IPS-20b (cell line): Measurements from ENCODE around the gene CAPN11.

Experiments used
- H3K27ac ChIP-seq: one replicate; pipeline ENCODE4 v1.5.1; 2013; ENCODE audit warnings: low read length
- H3K27me3 ChIP-seq: 2 replicates; pipeline ENCODE4 v1.6.1; 2013; ENCODE audit warnings: mild to moderate bottlenecking, low read length, inconsistent platforms; ENCODE audit not compliant: insufficient read depth
- H3K36me3 ChIP-seq: 2 replicates; pipeline ENCODE4 v1.6.1; 2013; ENCODE audit warnings: low read depth, mild to moderate bottlenecking, inconsistent platforms, low read length, moderate library complexity; ENCODE audit not compliant: insufficient read depth
- H3K4me1 ChIP-seq: 2 replicates; pipeline ENCODE4 v1.6.1; 2013; ENCODE audit warnings: mild to moderate bottlenecking, control low read depth, inconsistent platforms, low read length, moderate library complexity; ENCODE audit not compliant: insufficient read depth
- H3K4me3 ChIP-seq: 2 replicates; pipeline ENCODE4 v1.5.1; 2013; ENCODE audit warnings: mild to moderate bottlenecking, low read length, inconsistent platforms
- H3K9ac ChIP-seq: 2 replicates; pipeline ENCODE4 v1.6.1; 2013; ENCODE audit warnings: low read depth, mild to moderate bottlenecking, inconsistent platforms, low read length, moderate library complexity
- H3K9me3 ChIP-seq: 2 replicates; pipeline ENCODE4 v1.6.1; 2013; ENCODE audit warnings: mild to moderate bottlenecking, low read depth, low read length, inconsistent platforms; ENCODE audit not compliant: insufficient read depth

CAPN11 gene

DNA sequence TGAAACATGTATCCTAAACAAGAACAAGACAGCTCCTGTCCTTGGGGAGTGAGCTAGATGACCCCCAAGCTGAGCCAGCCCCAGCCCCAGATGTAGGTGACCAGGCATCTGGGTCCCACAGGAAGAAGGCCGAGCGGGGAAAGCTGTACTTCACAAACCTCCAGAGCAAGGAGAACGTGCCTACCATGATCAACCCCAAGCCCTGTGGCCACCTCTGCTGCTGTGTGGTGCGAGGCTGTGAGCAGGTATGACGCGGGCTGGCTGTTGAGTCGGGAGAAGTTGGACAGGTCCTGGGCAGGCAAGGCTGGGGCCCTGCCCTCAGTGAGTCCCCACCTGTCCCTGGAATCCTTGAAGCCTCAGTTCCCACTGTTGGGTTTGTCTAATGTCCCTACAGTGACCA is 11.4 kb upstream of the CAPN11 start:
- no peak overlapping the region for H3K27ac ChIP-seq
- peaks cover 60% of the 10 kb centered on the region for H3K36me3 ChIP-seq
- no peaks in the 10 kb centered on the region for H3K9me3 ChIP-seq
- H3K9ac ChIP-seq, result no peak overlapping the region
- H3K4me1 ChIP-seq, result no peaks in the 10 kb centered on the region
- H3K4me3 ChIP-seq, result no peak overlapping the region
- no peaks in the 10 kb centered on the region for H3K27me3 ChIP-seq

DNA sequence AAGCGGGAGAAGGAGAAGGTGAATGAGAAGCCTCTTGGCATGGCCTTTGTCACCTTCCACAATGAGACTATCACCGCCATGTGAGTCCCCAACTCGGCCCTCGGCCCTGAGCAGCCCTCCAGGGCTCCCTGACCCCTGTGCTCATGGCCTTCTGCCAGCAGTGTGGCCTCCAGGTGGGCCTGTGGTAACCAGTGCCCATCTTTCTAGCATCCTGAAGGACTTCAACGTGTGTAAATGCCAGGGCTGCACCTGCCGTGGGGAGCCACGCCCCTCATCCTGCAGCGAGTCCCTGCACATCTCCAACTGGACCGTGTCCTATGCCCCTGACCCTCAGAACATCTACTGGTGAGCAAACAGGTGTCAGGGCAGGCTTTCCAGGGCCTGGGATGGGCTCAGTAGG is 10.3 kb upstream of the CAPN11 start:
- Histone ChIP-seq H3K36me3 (peaks cover 59% of the 10 kb centered on the region), H3K9me3 (no peaks in the 10 kb centered on the region), H3K4me3 (no peak overlapping the region), H3K9ac (no peak overlapping the region), H3K27ac (no peak overlapping the region), H3K4me1 (no peaks in the 10 kb centered on the region), H3K27me3 (no peaks in the 10 kb centered on the region)

DNA sequence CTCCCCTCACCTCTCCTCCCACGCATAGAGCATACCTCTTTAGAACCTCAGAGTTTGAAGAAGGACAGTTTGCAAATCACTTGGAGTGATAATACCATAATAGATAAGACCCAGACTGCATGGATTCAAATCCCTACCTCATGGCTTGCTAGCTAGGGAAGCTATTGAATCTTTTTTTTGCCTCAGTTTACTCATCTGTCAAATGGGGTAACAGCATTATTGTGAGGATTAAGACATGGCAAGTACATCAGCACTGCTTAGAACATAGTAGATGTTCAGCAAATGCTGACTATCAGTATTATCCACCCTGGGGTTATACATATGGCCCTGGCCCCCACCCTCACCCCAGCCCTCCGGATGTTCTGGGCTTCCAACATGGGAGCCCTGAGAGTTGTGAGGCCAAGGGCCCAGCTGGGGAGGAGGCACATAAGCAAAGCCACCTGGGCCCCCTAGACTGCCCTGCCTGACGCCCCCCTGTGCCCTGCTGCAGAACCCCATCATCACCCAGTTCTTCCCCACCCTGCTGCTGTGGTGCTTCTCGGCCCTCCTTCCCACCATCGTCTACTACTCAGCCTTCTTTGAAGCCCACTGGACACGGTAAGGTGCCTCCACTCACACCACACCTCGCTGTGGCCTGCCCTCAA is 9.1 kb upstream of the CAPN11 start:
- H3K36me3 ChIP-seq, result peaks cover 51% of the 10 kb centered on the region
- no peak overlapping the region for H3K4me3 ChIP-seq
- no peak overlapping the region for H3K9ac ChIP-seq
- no peaks in the 10 kb centered on the region for H3K4me1 ChIP-seq
- no peaks in the 10 kb centered on the region for H3K9me3 ChIP-seq
- H3K27me3 ChIP-seq, result no peaks in the 10 kb centered on the region
- H3K27ac ChIP-seq, result no peak overlapping the region

DNA sequence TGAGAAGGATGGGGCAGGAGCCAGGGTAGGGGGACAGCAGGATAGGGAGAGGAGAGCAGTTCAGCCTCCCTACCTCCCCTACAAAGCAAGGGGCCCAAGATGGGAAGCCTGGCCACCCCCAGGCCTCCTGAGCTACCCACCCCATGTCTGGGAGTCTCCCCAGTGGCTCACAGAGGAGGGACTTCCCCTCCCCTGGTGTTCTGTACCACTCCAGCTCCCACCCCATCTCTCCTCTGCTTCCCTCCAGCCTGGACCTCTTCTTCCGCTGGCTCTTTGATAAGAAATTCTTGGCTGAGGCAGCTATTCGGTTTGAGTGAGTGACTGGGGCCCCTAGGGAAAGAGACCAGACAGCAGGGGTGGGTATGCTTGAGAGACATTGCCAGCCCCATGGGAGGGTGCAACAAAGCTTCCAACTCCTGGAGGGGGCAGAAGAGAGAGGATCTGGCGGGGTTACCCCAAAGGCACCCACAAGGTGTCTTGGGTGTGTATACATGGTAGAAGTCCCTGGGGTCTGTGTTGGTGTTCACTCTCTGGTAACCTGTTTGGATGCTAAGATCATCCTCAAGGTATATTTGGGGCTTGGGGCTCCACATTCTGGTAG is 8.2 kb upstream of the CAPN11 start:
- Histone ChIP-seq H3K36me3 (peaks cover 50% of the 10 kb centered on the region), H3K27ac (no peak overlapping the region), H3K4me1 (no peaks in the 10 kb centered on the region; the same call in 1 of the 2 replicates), H3K27me3 (no peaks in the 10 kb centered on the region), H3K4me3 (no peak overlapping the region), H3K9me3 (no peaks in the 10 kb centered on the region), H3K9ac (no peak overlapping the region)

DNA sequence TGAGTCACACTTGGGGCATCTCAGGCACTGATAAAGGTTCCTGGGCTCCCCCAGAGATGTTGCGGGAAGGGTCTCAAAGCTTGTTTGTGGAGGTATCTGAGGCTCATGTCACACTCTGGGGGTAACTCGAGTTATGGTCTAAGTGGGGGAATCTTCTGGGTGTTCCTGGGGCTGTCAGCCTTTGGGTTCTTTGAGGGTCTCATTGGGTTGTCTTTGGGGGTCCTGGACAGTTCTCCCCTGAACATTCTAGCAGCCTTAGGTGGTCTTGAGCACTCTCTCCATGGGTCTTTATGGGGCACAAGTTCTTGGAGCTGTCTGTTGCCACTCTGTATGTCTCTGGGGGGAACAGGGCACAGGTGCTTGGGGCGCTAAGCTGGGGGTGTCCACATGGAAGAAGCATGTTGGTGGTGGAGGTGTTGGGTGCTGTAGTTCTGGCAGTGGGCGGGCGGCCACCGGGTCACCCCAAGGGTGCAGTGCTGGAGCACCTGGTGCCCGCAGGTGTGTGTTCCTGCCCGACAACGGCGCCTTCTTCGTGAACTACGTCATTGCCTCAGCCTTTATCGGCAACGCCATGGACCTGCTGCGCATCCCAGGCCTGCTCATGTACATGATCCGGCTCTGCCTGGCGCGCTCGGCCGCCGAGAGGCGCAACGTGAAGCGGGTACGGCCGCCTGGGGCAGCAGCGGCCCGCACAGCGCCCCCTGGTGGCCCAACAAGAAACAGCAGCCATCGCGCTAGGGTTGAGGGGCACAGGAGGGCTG is 7.1 kb upstream of the CAPN11 start:
- Histone ChIP-seq H3K9ac (no peak overlapping the region), H3K9me3 (no peaks in the 10 kb centered on the region), H3K27ac (no peak overlapping the region), H3K27me3 (no peaks in the 10 kb centered on the region), H3K4me1 (peaks cover 3% of the 10 kb centered on the region; the same call in 1 of the 2 replicates), H3K4me3 (no peak overlapping the region), H3K36me3 (peaks cover 41% of the 10 kb centered on the region)

DNA sequence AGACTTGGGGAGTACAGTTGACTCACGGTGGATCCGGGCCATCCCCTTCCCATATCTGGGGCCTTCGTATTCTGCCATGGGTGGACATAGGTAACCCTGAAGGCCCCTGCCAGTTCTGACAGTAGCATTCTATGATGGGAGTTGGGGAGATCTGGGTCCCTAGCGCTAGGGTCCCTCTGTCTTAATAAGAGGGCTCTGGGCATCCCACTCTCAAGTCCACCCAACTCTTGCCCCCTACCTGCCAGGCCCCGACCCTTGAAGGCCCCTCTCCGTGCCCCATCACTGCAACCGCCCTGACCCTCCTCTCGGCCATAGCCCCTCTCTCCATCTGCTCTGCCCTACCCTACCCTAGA is 6.5 kb upstream of the CAPN11 start:
- no peak overlapping the region for H3K9ac ChIP-seq
- H3K4me1 ChIP-seq, result peaks cover 8% of the 10 kb centered on the region; the same call in 1 of the 2 replicates
- H3K27me3 ChIP-seq, result no peaks in the 10 kb centered on the region
- H3K4me3 ChIP-seq, result no peak overlapping the region
- peaks cover 37% of the 10 kb centered on the region for H3K36me3 ChIP-seq
- H3K27ac ChIP-seq, result no peak overlapping the region
- no peaks in the 10 kb centered on the region for H3K9me3 ChIP-seq

DNA sequence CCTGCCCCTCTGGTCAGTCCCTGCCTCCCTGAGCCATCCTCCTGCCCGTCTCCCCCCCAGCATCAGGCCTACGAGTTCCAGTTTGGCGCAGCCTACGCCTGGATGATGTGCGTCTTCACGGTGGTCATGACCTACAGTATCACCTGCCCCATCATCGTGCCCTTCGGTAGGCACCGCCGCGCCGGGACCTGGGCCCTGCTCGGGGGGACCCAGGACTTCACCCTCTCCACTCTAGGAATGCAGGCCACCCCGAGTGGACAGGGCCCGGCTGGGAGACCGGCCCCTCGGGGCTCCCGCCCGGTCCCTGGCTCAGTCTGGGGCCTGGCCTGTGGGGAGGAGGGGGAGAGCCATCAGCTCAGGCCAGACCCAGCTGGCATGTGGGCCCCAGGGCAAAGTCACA is 6.1 kb upstream of the CAPN11 start:
- no peak overlapping the region for H3K9ac ChIP-seq
- H3K4me3 ChIP-seq, result no peak overlapping the region
- H3K4me1 ChIP-seq, result peaks cover 9% of the 10 kb centered on the region; the same call in 1 of the 2 replicates
- H3K9me3 ChIP-seq, result no peaks in the 10 kb centered on the region
- no peak overlapping the region for H3K27ac ChIP-seq
- peaks cover 33% of the 10 kb centered on the region for H3K36me3 ChIP-seq
- H3K27me3 ChIP-seq, result no peaks in the 10 kb centered on the region

DNA sequence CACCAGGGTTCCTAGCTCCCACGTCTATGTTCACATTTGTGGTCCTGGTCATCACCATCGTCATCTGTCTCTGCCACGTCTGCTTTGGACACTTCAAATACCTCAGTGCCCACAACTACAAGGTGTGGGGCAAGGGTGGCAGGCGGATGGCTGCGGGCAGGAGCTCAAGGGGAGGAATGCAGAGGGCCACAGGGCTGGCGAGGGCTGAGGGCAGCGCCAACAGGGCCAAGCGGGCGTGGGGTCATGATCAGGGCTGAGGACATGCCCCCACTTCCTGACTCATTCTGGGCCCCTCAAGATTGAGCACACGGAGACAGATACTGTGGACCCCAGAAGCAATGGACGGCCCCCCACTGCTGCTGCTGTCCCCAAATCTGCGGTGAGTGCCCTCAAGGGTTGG is 4.6 kb upstream of the CAPN11 start:
- Histone ChIP-seq H3K4me1 (peaks cover 9% of the 10 kb centered on the region; the same call in 1 of the 2 replicates), H3K9me3 (no peaks in the 10 kb centered on the region), H3K27ac (no peak overlapping the region), H3K9ac (no peak overlapping the region), H3K36me3 (peaks cover 18% of the 10 kb centered on the region), H3K27me3 (no peaks in the 10 kb centered on the region), H3K4me3 (no peak overlapping the region)

DNA sequence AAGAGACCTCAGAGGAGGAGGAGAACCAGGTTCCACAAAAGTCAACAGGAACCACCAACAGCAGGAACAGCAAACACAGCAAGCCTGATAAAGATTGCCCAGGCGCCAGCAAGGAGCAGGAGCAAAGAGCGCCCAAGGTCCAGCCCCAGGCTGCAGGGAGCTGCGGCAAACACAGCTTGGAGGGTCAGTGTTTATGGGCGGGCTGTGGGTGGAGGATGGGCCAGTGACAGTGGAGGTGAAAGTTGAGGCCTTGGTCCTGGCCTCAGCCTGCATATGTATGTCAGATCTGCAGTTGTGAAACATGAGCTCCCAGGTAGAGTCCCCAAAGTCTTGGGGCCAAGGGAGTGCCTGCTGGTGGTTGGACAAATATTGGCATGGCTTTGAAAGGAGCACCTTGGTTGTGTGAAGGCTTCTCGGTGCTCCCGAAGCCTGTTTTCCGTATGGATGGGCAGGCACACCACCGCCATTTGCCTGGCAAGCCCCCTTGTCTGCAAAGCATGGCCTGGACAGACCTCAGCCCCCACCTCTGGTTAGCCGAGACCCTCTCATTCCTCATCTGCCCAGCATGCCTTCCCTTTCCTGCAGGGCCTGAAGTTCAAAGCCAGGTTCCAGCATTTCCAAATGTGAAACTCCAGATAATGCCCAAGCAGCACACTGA is 2.0 kb upstream of the CAPN11 start:
- Histone ChIP-seq H3K27ac (no peak overlapping the region), H3K9ac (peak overlapping the region; percentile 41), H3K9me3 (no peaks in the 10 kb centered on the region), H3K4me1 (peaks cover 9% of the 10 kb centered on the region; the same call in 1 of the 2 replicates), H3K36me3 (0 out of 2 replicates have a peak, but pooled peaks cover 8% of the 10 kb centered on the region), H3K27me3 (no peaks in the 10 kb centered on the region), H3K4me3 (no peak overlapping the region)

DNA sequence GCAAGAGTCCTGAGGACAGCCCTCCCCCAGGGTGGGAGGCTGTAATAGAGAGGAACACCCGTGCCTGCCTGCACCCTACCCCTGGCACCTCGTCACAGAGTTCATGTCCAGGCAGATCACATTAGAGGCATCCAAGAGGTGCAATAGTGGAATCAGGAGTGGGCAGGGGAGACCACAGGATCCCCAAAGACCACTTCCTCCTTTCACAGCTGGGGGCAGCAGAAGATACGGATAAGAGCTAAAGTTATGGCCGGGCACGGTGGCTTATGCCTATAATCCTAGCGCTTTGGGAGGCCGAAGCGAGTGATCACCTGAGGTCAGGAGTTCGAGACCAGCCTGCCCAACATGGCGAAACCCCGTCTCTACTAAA is 1.5 kb upstream of the CAPN11 start:
- peak overlapping the region; percentile 41; the same call in 1 of the 2 replicates for H3K9ac ChIP-seq
- no peaks in the 10 kb centered on the region for H3K27me3 ChIP-seq
- H3K9me3 ChIP-seq, result no peaks in the 10 kb centered on the region
- 0 out of 2 replicates have a peak, but pooled peaks cover 8% of the 10 kb centered on the region for H3K36me3 ChIP-seq
- H3K4me1 ChIP-seq, result peaks cover 9% of the 10 kb centered on the region; the same call in 1 of the 2 replicates
- H3K27ac ChIP-seq, result no peak overlapping the region
- H3K4me3 ChIP-seq, result no peak overlapping the region

DNA sequence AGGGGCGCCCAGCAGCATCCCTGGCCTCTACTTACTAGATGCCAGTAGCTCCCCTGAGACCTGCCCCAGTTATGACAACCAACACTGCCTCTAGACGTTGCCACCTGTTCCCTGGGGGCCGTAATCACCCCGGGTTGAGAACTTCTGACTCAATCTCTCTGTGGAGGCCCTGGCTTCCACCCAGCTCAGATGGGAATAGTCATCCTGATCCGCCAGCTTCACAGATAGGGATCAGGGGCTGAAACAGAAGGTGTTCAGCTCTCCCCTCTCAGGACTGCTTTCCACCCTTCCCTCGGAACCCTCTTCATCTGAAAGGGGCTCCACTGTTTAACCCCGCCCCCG is 3.3 kb downstream of the CAPN11 start:
- Histone ChIP-seq H3K9ac (no peak overlapping the region), H3K4me1 (peaks cover 5% of the 10 kb centered on the region; the same call in 1 of the 2 replicates), H3K27me3 (no peaks in the 10 kb centered on the region), H3K27ac (no peak overlapping the region), H3K4me3 (no peak overlapping the region), H3K36me3 (no peaks in the 10 kb centered on the region), H3K9me3 (no peaks in the 10 kb centered on the region)
